DMS79 treated with DMSO at 0.1 percent for 48 hours (cell line): ENCODE data around the gene CYP2S1.
"Not testable (repeated sequence)": the region's sequence is repeated elsewhere in the genome, so short reads cannot be mapped to it uniquely, and the experiment has no call there.

Source experiments
- DNase-seq: peaks from one replicate; lab custom pipeline; 2025; lab: John Stamatoyannopoulos, UW

Gene CYP2S1

DNA sequence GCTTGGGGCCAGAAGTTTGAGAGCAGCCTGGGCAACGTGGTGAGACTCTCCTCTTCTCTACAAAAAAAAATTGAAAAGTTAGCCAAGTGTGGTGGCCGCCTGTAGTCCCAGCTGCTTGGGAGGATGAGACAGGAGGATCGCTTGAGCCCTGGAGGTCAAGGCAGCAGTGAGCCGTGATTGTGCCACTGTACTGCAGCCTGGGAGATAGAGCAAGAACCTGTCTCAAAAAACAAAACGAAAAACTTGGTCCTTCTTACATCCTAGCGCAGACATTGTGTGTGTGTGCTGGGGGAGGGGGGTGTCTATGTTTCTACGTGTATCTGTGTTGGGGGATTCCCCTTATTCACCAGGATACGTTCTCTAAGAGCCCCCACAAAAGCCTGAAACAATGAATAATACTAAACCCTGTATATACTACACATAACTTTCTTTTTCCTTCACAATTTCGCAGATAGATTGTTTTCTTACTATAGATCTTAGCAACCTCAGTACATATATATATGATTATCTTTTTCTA, 33.9 kb downstream of the CYP2S1 start:
- no peak for DNase-seq

DNA sequence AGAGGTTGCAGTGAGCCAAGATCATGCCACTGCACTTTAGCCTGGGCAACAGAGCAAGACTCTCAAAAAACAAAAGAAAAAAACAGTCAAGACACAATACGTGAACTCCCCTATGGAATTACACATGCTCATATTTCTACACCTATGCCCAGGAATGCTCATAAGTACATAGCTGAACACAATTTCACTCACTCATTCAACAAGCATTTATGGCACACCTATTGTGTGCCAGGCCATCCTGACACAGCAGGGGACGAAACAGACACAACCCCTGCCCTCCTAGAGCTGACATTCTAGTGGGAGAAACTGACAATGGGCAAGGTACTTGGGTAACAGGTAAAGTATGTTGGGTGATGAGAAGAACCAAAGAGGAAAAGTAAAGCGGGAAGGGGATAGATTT, 35.5 kb downstream of the CYP2S1 start:
- DNase-seq = no peak

DNA sequence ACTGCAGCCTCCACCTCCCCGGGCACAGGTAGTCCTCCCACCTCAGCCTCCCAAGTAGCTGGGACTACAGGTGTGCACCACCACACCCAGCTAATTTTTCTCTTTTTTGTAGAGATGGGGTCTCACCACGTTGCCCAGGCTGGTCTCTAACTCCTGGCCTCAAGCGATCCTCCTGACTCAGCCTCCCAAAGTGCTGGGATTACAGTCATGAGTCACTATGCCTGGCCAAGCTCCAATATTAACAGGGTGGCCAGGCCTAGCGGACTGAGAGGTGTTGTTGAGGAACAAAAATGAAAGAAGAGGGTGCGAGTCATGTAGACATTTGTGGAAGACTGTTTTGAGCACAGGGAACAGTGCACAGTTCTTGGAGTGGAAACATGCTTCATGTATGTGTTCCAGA, 36.3 kb downstream of the CYP2S1 start:
- DNase-seq = not testable (repeated sequence)

DNA sequence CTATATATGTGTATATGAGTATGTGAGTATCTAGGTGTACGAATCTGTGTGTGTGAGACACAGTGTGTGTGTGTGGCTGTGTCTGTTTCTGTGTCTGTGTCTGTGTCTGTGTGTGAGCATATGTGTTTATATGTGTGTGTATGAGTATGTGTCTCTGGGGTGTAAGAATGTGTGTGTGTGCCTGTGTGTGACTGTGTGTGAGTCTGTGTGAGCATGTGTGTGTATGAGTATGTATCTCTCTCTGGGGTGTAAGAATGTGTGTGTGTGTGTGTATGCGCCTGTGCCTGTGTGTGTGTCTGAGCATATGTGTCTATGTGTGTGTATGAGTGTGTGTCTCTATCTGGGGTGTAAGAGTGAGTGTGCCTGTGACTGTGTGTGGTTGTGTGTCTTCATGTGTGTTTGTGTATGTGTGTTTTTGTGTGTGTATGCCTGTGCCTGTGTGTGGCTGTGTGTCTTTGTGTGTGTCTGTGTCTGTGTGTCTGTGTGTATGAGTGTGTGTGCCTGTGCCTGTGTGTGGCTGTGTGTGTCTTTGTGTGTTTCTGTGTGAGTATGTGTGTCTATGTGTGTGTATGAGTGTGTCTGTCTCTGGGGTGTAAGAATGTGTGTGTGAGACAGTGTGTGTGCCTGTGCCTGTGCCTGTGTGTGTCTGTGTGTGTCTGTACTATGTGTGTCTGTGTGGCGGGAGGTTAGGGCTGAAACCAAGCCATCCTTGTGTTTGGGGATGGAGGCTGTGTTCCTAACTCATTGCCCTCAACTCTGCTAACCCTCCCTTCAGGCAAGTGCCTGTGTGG, 37.2 kb downstream of the CYP2S1 start:
- no peak for DNase-seq

DNA sequence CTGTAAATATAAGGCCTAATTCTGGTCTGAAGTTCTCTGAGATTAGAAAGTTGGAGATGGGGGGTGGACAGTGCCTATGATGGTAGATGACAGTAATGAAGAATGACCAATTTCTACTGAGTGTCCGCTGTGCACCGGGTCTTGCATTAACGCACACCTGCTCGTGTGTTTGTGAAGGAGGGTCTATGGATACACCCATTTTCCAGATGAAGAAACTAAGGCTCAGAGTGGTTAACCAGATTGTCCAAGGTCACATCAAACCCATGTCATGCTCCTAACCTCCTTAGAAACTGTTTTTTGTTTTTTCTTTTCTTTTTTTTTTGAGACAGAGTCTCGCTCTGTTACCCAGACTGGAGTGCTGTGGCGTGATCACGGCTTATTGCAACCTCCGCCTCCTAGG, 39.7 kb downstream of the CYP2S1 start:
- no peak for DNase-seq

DNA sequence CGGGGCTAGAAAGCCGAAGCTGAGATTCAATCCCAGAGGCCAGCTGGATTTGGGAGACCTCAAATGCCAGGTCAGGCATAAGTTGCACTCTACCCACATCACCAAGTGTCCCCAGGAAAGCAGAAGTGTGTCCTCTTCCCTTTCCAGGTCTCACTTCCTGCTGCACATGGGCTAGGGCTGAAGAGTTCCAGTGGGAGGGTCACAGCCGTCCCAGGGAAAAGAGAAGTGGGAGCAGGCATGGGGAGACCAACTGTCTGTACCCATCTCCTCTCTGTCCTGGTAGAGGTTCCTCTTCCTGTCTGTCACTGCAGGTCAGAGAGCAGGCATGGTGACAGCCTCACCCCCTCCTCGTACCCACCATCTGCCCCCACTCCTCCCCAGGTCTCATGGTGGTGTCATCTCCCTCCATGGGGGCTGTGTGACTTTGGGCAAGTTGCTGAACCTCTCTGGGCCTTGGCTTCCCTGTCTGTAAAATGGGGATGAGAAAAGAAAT, 40.8 kb downstream of the CYP2S1 start:
- DNase-seq = no peak

DNA sequence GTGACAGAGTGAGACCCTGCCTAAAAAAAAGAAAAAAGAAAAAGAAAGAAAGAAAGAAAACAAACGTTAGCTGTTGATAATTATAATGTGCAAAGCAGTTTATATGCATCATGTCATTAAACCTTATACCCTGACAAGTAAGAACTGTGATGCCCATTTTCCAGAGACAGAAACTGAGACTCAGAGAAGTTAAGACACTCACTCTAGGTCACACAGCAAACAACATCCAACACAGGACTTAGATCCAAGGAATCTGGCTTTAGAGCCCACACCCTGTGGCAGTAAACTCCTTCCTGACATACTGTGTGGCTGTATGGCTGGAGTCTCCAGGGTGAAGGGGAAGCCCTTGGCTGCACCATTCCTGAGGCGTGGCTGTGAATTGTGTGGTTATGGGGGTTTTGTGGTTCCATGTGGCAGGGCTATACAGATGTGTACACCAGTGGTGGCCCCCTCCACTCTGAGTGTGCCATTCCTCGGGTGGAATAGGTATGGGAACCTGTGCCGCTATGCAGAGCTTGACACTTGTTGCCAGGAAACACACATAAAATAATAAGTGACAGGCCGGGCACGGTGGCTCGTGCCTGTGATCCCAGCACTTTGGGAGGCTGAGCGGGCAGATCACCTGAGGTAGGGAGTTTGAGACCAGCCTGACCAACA, 41.6 kb downstream of the CYP2S1 start:
- no peak for DNase-seq

DNA sequence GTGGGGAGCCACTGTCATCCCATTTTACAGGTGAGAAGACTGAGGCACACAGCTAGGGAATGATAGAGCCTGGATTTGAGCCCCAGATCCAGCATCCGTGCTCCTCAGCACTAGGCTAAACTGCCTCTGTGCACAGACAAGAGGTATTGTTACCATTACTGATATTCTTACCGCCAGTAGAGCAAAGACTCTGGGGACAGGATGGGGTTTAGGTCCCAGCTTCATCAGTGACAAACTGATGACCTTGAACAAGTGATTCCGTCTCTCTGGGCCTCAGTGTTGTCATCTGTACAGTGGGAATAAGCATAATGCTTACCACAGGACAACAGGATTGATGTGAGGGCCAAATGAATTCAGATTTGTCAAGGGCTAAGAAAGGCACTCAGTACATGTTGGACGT, 42.5 kb downstream of the CYP2S1 start:
- no peak for DNase-seq

DNA sequence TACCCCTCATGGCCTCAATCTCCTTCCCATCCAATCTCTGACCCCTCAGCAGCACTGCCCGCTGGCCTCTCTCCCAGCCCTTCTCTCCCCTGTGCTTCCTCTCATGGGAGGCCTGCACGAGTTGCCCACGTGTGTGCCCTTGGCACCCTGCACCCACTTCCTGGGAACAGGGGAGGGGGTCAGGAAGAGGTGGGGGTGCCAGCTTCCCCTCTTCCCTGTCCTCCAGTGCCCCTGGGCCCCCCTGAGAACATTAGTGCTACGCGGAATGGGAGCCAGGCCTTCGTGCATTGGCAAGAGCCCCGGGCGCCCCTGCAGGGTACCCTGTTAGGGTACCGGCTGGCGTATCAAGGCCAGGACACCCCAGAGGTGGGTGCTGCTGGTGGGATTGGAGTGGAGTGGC, 45.2 kb downstream of the CYP2S1 start:
- DNase-seq = no peak

DNA sequence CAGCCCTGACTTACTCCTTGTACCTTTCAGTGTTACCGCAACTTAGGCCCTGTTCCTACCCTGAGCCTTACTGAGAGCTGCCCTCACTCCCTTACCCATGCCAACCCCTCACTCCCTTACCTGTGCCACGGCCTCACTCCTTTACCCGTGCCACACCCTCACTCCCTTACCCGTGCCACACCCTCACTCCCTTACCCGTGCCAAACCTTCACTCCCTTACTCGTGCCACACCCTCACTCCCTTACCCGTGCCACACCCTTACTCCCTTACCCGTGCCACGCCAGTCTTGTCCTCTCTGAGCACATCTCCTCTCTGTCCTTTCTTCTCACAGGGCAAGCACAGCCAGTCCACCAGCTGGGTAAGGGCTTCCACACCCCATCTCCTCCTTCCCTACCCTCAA, 46.3 kb downstream of the CYP2S1 start:
- DNase-seq = no peak

DNA sequence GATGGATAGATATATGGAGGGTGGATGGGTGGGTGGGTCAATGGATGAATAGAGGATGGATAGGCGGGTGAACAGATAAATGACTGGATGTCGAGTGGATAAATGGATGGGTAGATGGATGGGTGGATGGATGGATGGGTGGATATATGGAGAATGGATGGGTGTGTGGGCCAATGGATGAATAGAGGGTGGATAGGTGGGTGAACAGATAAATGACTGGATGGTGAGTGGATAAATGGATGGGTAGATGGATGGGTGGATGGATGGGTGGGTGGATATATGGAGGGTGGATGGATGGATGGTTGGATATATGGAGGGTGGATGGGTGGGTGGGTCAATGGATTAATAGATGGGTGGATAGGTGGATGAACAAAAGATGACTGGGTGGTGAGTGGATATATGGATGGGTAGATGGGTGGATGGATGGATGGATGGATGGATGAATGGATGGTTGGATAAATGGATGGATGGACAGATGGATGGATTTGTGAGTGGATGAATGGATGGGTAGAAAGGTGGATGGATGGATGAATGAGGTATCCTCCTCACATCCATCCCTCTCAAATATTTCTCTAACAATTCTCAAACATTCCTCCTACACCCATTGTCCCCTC, 47.0 kb downstream of the CYP2S1 start:
- no peak for DNase-seq

DNA sequence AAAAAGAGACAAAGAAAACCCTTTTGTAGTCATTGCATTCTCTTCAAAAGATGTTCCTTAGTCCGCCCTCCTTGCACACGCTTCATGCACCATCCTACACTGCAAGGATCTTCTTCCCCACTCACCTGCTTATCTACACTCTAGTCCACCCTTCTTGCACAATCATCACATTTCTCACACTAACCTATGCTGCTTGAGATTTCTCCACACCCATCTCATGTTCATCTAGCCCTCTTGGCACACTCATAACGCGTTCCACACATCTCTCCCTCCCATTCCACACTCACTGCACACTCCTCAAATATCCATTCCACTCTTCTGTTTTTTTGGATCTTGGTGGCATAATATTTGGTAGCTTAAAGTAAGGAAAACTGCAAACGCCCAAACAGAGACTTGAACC, 48.8 kb downstream of the CYP2S1 start:
- no peak for DNase-seq

DNA sequence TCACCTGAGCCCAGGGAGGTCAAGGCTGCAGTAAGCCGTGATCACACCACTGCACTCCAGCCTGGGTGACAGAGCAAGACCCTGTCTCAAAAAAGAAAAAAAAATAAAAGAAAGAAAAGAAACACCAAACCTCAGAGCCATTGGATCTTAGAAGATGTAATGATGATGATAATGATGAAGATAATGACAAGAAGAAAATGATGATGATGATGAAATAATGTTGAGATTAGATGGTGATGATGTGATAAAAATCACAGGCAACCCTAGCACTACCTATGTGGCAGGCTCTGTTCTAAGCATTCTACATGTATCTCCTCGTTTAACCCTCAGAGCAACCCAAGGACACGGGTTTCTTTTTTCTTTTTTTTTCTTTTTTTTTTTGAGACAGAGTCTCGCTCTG, 51.1 kb downstream of the CYP2S1 start:
- no peak for DNase-seq

DNA sequence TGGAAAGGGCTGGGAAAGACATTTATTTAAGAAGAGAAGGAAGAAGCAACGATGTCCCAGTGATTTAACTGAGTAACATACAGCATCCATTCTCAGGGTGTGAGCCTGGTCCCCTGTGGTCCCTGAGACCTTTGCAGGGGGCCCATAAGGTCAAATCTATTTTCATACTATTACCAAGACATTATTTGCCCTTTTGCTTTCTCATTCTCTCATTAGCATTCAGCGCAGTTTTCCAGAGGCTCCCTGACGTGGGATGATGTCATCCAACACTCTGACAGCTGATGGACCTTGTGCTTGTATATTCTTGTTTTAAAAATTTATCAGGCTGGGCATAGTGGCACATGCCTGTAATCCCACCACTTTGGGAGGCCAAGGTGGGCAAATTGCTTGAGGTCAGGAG, 52.8 kb downstream of the CYP2S1 start:
- DNase-seq = no peak

DNA sequence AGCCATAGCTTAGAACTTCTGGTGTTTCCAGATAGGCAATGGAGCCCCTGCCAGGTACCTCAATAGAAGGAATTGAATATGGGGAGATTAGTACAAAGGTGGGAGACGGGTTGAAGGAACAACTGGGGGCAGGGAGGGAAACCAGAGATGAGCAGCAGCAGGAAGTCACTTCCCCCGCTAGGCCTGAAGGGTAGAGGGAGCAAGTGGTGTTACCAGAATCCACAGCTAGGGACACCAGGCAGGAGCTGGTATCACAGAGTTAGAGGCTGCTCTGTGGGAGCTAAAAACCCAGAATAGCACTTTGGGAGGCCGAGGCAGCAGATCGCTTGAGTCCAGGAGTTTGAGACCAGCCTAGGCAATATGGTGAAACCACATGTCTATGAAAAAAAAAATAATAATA, 55.9 kb downstream of the CYP2S1 start:
- DNase-seq = no peak

DNA sequence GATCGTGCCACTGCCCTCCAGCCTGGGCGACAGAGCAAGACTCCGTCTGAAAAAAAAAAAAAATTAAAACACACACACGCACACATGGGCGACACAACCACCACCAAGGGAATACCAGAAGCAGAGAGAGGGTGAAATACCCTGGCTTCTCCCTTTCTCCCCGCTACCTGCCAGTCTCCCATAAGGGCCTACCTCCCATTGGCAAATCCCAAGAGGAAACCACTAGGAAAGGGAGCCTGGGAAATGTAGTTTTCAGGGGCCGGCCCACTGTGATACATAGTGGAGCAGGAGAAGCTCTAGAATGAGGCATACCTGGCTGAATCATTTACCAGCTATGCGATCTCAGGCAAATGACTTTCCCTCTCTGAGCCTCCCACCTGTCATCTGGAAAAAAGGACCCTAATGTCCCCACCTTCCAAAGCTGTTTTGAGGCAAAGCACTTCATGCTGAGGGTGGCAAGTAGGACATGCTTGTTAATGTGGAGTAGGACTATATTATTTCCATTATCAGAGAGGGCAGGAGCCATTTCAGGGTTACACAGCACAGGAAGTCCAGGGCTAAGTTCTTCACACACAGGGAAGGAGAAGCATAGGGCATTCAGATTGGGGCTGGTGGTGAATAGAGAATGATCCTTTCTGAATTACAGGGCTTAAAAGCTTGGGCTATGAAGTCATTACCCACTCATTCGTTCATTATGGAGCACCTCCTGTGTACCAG, 56.8 kb downstream of the CYP2S1 start:
- DNase-seq = no peak

DNA sequence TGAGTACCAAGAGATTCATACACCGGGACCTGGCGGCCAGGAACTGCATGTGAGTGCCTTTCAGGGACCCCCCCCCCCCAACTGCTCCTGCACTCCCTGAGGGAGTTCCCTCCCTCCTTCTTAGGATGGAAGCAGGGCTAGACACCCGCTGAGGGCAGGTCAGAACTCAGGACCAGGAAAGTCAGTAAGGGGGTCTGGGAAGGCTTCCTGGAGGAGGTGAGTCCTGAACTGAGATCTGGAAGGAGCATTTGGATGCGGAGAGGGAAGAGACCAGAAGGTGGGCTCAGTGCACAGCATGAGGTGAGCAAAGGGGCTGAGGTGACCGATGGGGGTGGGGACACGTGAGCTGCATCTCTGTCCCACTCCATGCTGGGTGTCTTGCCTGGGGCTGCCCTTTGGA, 60.6 kb downstream of the CYP2S1 start:
- no peak for DNase-seq

DNA sequence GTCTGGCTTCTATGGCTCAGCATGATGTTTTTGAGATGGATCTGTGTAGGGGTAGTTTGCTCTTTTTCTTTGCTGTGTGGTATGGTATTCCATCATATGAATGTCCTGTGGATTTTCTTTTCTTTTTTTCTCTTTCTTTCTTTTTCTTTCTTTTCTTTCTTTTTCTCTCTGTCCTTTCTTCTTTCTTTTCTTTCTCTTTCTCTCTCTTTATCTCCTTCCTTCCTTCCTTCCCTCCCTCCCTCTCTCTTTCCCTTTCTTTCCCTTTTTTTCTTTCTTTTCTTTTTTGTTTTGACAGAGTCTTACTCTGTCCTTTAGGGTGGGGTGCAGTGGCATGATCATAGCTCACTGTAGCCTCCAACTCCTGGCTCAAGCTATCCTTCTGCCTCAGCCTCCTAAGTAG, 62.2 kb downstream of the CYP2S1 start:
- DNase-seq = no peak
